CD14-positive monocyte (primary cell): Measurements from ENCODE around the gene TARP.
"Not testable (repeated sequence)": the region's sequence is repeated elsewhere in the genome, so short reads cannot be mapped to it uniquely, and the experiment has no call there.

ENCODE experiments used
- DNase-seq, 3 donors: peaks; one replicate each; pipeline ENCODE4 v3.0.0-alpha.2; 2011 to 2022
- H2AFZ ChIP-seq: 2 replicates; pipeline ENCODE4 v1.6.0; 2012; ENCODE audit warnings: mild to moderate bottlenecking, low read depth, low read length, inconsistent platforms; ENCODE audit not compliant: insufficient read depth, poor library complexity, severe bottlenecking
- H3K27ac ChIP-seq, 2 donors: 1 replicate in 1 of 2; 2 replicates in 1 of 2; pipeline ENCODE4 v1.5.1; 2012 to 2013; ENCODE audit warnings: low read length in 2 of 2, control low read depth in 1 of 2, inconsistent platforms in 1 of 2, low read depth in 1 of 2, mild to moderate bottlenecking in 1 of 2
- H3K27me3 ChIP-seq, 2 donors: one replicate each; pipeline versions ENCODE4 v1.6.0 to v1.6.1; 2011 to 2013; ENCODE audit warnings: low read length in 2 of 2; ENCODE audit not compliant: control insufficient read depth in 2 of 2, insufficient read depth in 2 of 2
- H3K36me3 ChIP-seq, 2 donors: replicated peaks in 1 of 2; 1 replicate in 1 of 2; 2 replicates in 1 of 2; pipeline versions ENCODE4 v1.5.1 to v1.6.1; 2012 to 2013; ENCODE audit warnings: low read length in 2 of 2, control low read depth in 1 of 2, inconsistent platforms in 1 of 2, mild to moderate bottlenecking in 1 of 2; ENCODE audit not compliant: insufficient read depth in 2 of 2, control insufficient read depth in 1 of 2
- H3K4me1 ChIP-seq, 2 donors: 1 replicate in 1 of 2; 2 replicates in 1 of 2; pipeline versions ENCODE4 v1.5.1 to v1.6.1; 2012 to 2013; ENCODE audit warnings: low read length in 2 of 2, control low read depth in 1 of 2, inconsistent platforms in 1 of 2, mild to moderate bottlenecking in 1 of 2, moderate library complexity in 1 of 2; ENCODE audit not compliant: insufficient read depth in 2 of 2, control insufficient read depth in 1 of 2
- H3K4me2 ChIP-seq: replicated peaks from 2 replicates; pipeline ENCODE3; 2012; ENCODE audit warnings: low read length, moderate library complexity, mild to moderate bottlenecking; ENCODE audit not compliant: poor library complexity, severe bottlenecking; ENCODE audit errors: extremely low read depth
- H3K4me3 ChIP-seq, 3 experiments: fragments of 200-600 bp in 1 of 3; sonication (generic) in 1 of 3; replicated peaks in 1 of 3; 1 replicate in 2 of 3; 2 replicates in 1 of 3; pipeline ENCODE4 v1.5.1; 2011 to 2013; ENCODE audit warnings: low read length in 3 of 3, mild to moderate bottlenecking in 3 of 3, control low read depth in 2 of 3, low read depth in 2 of 3, inconsistent platforms in 1 of 3, moderate library complexity in 1 of 3
- H3K79me2 ChIP-seq: 2 replicates; pipeline ENCODE4 v1.6.0; 2012; ENCODE audit warnings: mild to moderate bottlenecking, control low read depth, inconsistent platforms, low read length, moderate library complexity; ENCODE audit not compliant: insufficient read depth
- H3K9ac ChIP-seq: 2 replicates; pipeline ENCODE4 v1.6.0; 2017; ENCODE audit warnings: low read length, mild to moderate bottlenecking; ENCODE audit not compliant: insufficient read depth, poor library complexity, severe bottlenecking
- H3K9me3 ChIP-seq, 2 donors: replicated peaks in 1 of 2; 1 replicate in 1 of 2; 2 replicates in 1 of 2; pipeline versions ENCODE4 v1.5.1 to v1.6.1; 2012 to 2013; ENCODE audit warnings: low read length in 2 of 2, control low read depth in 1 of 2; ENCODE audit not compliant: control insufficient read depth in 1 of 2, insufficient read depth in 1 of 2
- H4K20me1 ChIP-seq: 2 replicates; pipeline ENCODE4 v1.6.0; 2012; ENCODE audit warnings: mild to moderate bottlenecking, low read length, control low read depth, moderate library complexity; ENCODE audit not compliant: insufficient read depth
- H3K27ac Mint-ChIP-seq, 7 donors: one replicate each; pipeline ENCODE4 v1.8.0; 2020; ENCODE audit warnings: mild to moderate bottlenecking in 7 of 7, mixed read lengths in 7 of 7, moderate library complexity in 6 of 7, inconsistent platforms in 2 of 7
- H3K27me3 Mint-ChIP-seq, 3 donors: one replicate each; pipeline ENCODE4 v1.8.0; 2021 to 2022; ENCODE audit warnings: low read depth in 3 of 3, mild to moderate bottlenecking in 3 of 3, mixed read lengths in 3 of 3, moderate library complexity in 3 of 3, inconsistent platforms in 1 of 3
- H3K36me3 Mint-ChIP-seq, 2 donors: one replicate each; pipeline ENCODE4 v1.8.0; 2020; ENCODE audit warnings: mixed read lengths in 2 of 2, inconsistent platforms in 1 of 2, mild to moderate bottlenecking in 1 of 2
- H3K4me1 Mint-ChIP-seq: one replicate; pipeline ENCODE4 v1.8.0; 2020; ENCODE audit warnings: mild to moderate bottlenecking, mixed read lengths
- H3K4me3 Mint-ChIP-seq, 2 donors: one replicate each; pipeline ENCODE4 v1.8.0; 2020; ENCODE audit warnings: mild to moderate bottlenecking in 2 of 2, mixed read lengths in 2 of 2, moderate library complexity in 1 of 2
- H3K9me3 Mint-ChIP-seq, 7 donors: one replicate each; pipeline ENCODE4 v1.8.0; 2020 to 2022; ENCODE audit warnings: mixed read lengths in 7 of 7, mild to moderate bottlenecking in 6 of 7, moderate library complexity in 6 of 7, inconsistent platforms in 2 of 7
- CTCF ChIP-seq: fragments of 200-600 bp; IDR thresholded peaks from one replicate; pipeline ENCODE4 v1.8.0; 2022; ENCODE audit warnings: antibody characterized with exemption, mild to moderate bottlenecking
- WGBS: methylation state at CpG from one replicate; pipeline ENCODE4 v1.1.5; 2013; ENCODE audit warnings: missing lambda C conversion rate; ENCODE audit not compliant: insufficient coverage; 5-methylcytosine and 5-hydroxymethylcytosine counted together
- intact Hi-C, 2 donors: fragments of 100-400 bp; cut with micrococcal nuclease; formaldehyde crosslinking; loops; one replicate each; pipeline versions ENCODE4 v1.15.0 to v1.15.1; 2023

The TARP gene

GRCh38 chr7:38235606-38236005, 37.8 kb downstream of the TARP start:
- TF ChIP-seq CTCF, result no peak
- peaks cover 14 to 33% of the 10 kb centered on the region in 2 donors for H3K4me1 ChIP-seq
- H3K27ac Mint-ChIP-seq, result no peak overlapping the region
- no peaks in the 10 kb centered on the region for H4K20me1 ChIP-seq
- no peaks in the 10 kb centered on the region for H3K27me3 ChIP-seq
- H3K4me3 ChIP-seq, result no peak overlapping the region
- no peak overlapping the region for H3K9ac ChIP-seq
- no peaks in the 10 kb centered on the region for H3K9me3 Mint-ChIP-seq
- intact Hi-C loops, result no loop called here
- WGBS, result 100% methylated on average over 1 of the region's 4 CpGs
- H3K36me3 ChIP-seq, result no peaks in the 10 kb centered on the region
- H3K27me3 Mint-ChIP-seq, result no peaks in the 10 kb centered on the region
- H3K4me3 Mint-ChIP-seq, result no peak overlapping the region
- no peak for DNase-seq
- H3K27ac ChIP-seq, result no peak overlapping the region
- no peak overlapping the region for H2AFZ ChIP-seq
- H3K9me3 ChIP-seq, result no peaks in the 10 kb centered on the region
- no peak overlapping the region for H3K4me2 ChIP-seq
- H3K4me1 Mint-ChIP-seq, result peaks cover 39% of the 10 kb centered on the region
- no peaks in the 10 kb centered on the region for H3K79me2 ChIP-seq
- peaks cover 12 to 15% of the 10 kb centered on the region in 2 donors for H3K36me3 Mint-ChIP-seq

- H3K9me3 Mint-ChIP-seq, H2AFZ ChIP-seq, H4K20me1 ChIP-seq, H3K4me3 ChIP-seq, H3K27ac ChIP-seq, H3K4me2 ChIP-seq, H3K36me3 ChIP-seq, H3K4me3 Mint-ChIP-seq, H3K79me2 ChIP-seq, H3K9me3 ChIP-seq, DNase-seq, H3K27me3 Mint-ChIP-seq, H3K27me3 ChIP-seq, H3K9ac ChIP-seq, intact Hi-C loops: not testable (repeated sequence)
- 94% methylated on average over 11 of the region's 11 CpGs for WGBS
- peaks cover 21% of the 10 kb centered on the region in 2 donors for H3K36me3 Mint-ChIP-seq
- peaks cover 14 to 38% of the 10 kb centered on the region in 2 donors for H3K4me1 ChIP-seq
- peak overlapping the region in 1 of 7 donors; percentile 41 for H3K27ac Mint-ChIP-seq
- H3K4me1 Mint-ChIP-seq, result peaks cover 45% of the 10 kb centered on the region
These were observed 38.7 kb downstream of the TARP start for GRCh38 chr7:38234759-38235158.
